ENCODE results near the gene UBA6. TPM values are rescaled to one million over a fixed set of nuclear protein-coding genes. Genes with fewer than 3 reads are reported as not detected.
"Not testable (repeated sequence)": the region's sequence is repeated elsewhere in the genome, so short reads cannot be mapped to it uniquely, and the experiment has no call there.

The UBA6 gene
- total RNA-seq, 1 donor from 2014 or later = 90.0 TPM

GRCh38 chr4:67674098-67674497 is 26.9 kb downstream of the UBA6 start:
- no peak for DNase-seq (ENCODE audit: low read depth, low spot score)

GRCh38 chr4:67668315-67668714 is 32.6 kb downstream of the UBA6 start:
- no peak for DNase-seq (ENCODE audit: low read depth, low spot score)

GRCh38 chr4:67660418-67660817 is 40.5 kb downstream of the UBA6 start:
- no peak for DNase-seq (ENCODE audit: low read depth, low spot score)

- DNase-seq (ENCODE audit: low read depth, low spot score) = no peak
These were observed 41.9 kb downstream of the UBA6 start for GRCh38 chr4:67659065-67659464.

- no peak for DNase-seq (ENCODE audit: low read depth, low spot score)
These were observed 42.7 kb downstream of the UBA6 start for GRCh38 chr4:67658302-67658701.

GRCh38 chr4:67651536-67651935 is 49.4 kb downstream of the UBA6 start:
- DNase-seq (ENCODE audit: low read depth, low spot score) = peak; percentile 58

GRCh38 chr4:67638136-67638535 is 62.8 kb downstream of the UBA6 start:
- DNase-seq (ENCODE audit: low read depth, low spot score) = no peak

GRCh38 chr4:67636978-67637377 is 64.0 kb downstream of the UBA6 start:
- not testable (repeated sequence) for DNase-seq (ENCODE audit: low read depth, low spot score)

GRCh38 chr4:67635331-67635730 is 65.6 kb downstream of the UBA6 start:
- DNase-seq (ENCODE audit: low read depth, low spot score) = no peak

GRCh38 chr4:67634741-67635140 is 66.2 kb downstream of the UBA6 start:
- DNase-seq (ENCODE audit: low read depth, low spot score) = no peak

- no peak for DNase-seq (ENCODE audit: low read depth, low spot score)
These were observed 68.5 kb downstream of the UBA6 start for GRCh38 chr4:67632492-67632891.

GRCh38 chr4:67624939-67625338 is 76.0 kb downstream of the UBA6 start:
- DNase-seq (ENCODE audit: low read depth, low spot score) = no peak

GRCh38 chr4:67616478-67616877 is 84.5 kb downstream of the UBA6 start:
- no peak for DNase-seq (ENCODE audit: low read depth, low spot score)

- no peak for DNase-seq (ENCODE audit: low read depth, low spot score)
These were observed 85.8 kb downstream of the UBA6 start for GRCh38 chr4:67615119-67615518.

GRCh38 chr4:67614186-67614585 is 86.8 kb downstream of the UBA6 start:
- no peak for DNase-seq (ENCODE audit: low read depth, low spot score)

- DNase-seq (ENCODE audit: low read depth, low spot score) = no peak
These were observed 92.9 kb downstream of the UBA6 start for GRCh38 chr4:67608027-67608426.

GRCh38 chr4:67604749-67605148 is 96.2 kb downstream of the UBA6 start:
- DNase-seq (ENCODE audit: low read depth, low spot score) = no peak

GRCh38 chr4:67604029-67604381 is 97.0 kb downstream of the UBA6 start:
- DNase-seq (ENCODE audit: low read depth, low spot score) = no peak

- no peak for DNase-seq (ENCODE audit: low read depth, low spot score)
These were observed 97.5 kb downstream of the UBA6 start for GRCh38 chr4:67603310-67604028.

GRCh38 chr4:67593741-67594175 is 107.2 kb downstream of the UBA6 start:
- no peak for DNase-seq (ENCODE audit: low read depth, low spot score)

- DNase-seq (ENCODE audit: low read depth, low spot score) = no peak
These were observed 113.8 kb downstream of the UBA6 start for GRCh38 chr4:67587156-67587555.

GRCh38 chr4:67584496-67584895 is 116.5 kb downstream of the UBA6 start:
- no peak for DNase-seq (ENCODE audit: low read depth, low spot score)

GRCh38 chr4:67581913-67582312 is 119.0 kb downstream of the UBA6 start:
- DNase-seq (ENCODE audit: low read depth, low spot score) = no peak

Data from pulmonary artery endothelial cell (primary cell).